AG04449 (cell line): ENCODE measurements around the gene LRFN2.

Source experiments
- CTCF ChIA-PET: fragments of 350-600 bp; formaldehyde crosslinking; extraction: SDS; loops from one replicate; lab custom pipeline; 2021; ENCODE audit warnings: antibody characterized with exemption; lab: Yijun Ruan, JAX
- POLR2A ChIA-PET: fragments of 400-600, 350-600 bp; formaldehyde crosslinking; extraction: SDS; loops from one replicate; lab custom pipeline; 2020; ENCODE audit warnings: antibody characterized with exemption, inconsistent platforms; lab: Yijun Ruan, JAX
- DNase-seq: peaks from one replicate; pipeline ENCODE4 v3.0.0-alpha.2; 2010; ENCODE audit warnings: low read depth, low spot score
- H3K4me3 ChIP-seq: 2 replicates; pipeline ENCODE4 v1.5.1; 2011; ENCODE audit warnings: low read depth, mild to moderate bottlenecking, control low read depth, low read length
- CTCF ChIP-seq: IDR thresholded peaks from one replicate; pipeline ENCODE4 v1.5.1; 2011; ENCODE audit warnings: mild to moderate bottlenecking, moderate library complexity, low read length, control low read depth, inconsistent platforms; ENCODE audit not compliant: insufficient read depth; ENCODE audit errors: missing control alignments

The LRFN2 gene

GRCh38 chr6:40450483-40450882, 136.7 kb downstream of the LRFN2 start:
- CTCF ChIA-PET = no interaction called here
- DNase-seq = no peak
- no peak overlapping the region for H3K4me3 ChIP-seq
- POLR2A ChIA-PET = no interaction called here
- no peak for TF ChIP-seq CTCF

- ChIA-PET CTCF (no interaction called here), POLR2A (interaction anchor here (0.6 kb wide), 1 partner anchor 268 kb away, joined by 3 read pairs; no protein-coding TSS in a partner anchor)
Measured at GRCh38 chr6:40444811-40445210, 142.4 kb downstream of the LRFN2 start.

GRCh38 chr6:40444312-40444711, 142.9 kb downstream of the LRFN2 start:
- POLR2A ChIA-PET = interaction anchor here (0.6 kb wide), 1 partner anchor 269 kb away, joined by 3 read pairs; no protein-coding TSS in a partner anchor
- CTCF ChIA-PET = no interaction called here
- TF ChIP-seq CTCF = no peak
- no peak for DNase-seq
- no peak overlapping the region for H3K4me3 ChIP-seq

More at GRCh38 chr6:40444811-40445210, 142.4 kb downstream of the LRFN2 start:
- no peak for DNase-seq
- no peak for TF ChIP-seq CTCF
- no peak overlapping the region for H3K4me3 ChIP-seq

- ChIA-PET CTCF (no interaction called here), POLR2A (no interaction called here)
- no peak for DNase-seq
- H3K4me3 ChIP-seq = no peak overlapping the region
- TF ChIP-seq CTCF = no peak
Measured at GRCh38 chr6:40443842-40444241, 143.3 kb downstream of the LRFN2 start.

GRCh38 chr6:40442591-40442990, 144.6 kb downstream of the LRFN2 start:
- POLR2A ChIA-PET = interaction anchor here (0.6 kb wide), 1 partner anchor 43 kb away, joined by 3 read pairs; no protein-coding TSS in a partner anchor
- H3K4me3 ChIP-seq = no peak overlapping the region
- no peak for DNase-seq
- CTCF ChIA-PET = no interaction called here
- no peak for TF ChIP-seq CTCF

GRCh38 chr6:40441150-40441549, 146.0 kb downstream of the LRFN2 start:
- DNase-seq = no peak
- no peak for TF ChIP-seq CTCF
- CTCF ChIA-PET = no interaction called here
- no peak overlapping the region for H3K4me3 ChIP-seq
- POLR2A ChIA-PET = no interaction called here
